CD4-positive, alpha-beta T cell treated with Interleukin-15 for 1 hour (primary cell): ENCODE data around the gene ZNF334.

ENCODE experiments used
- DNase-seq: peaks from one replicate; pipeline ENCODE4 v3.0.0-alpha.2; 2020

ZNF334 gene

DNA sequence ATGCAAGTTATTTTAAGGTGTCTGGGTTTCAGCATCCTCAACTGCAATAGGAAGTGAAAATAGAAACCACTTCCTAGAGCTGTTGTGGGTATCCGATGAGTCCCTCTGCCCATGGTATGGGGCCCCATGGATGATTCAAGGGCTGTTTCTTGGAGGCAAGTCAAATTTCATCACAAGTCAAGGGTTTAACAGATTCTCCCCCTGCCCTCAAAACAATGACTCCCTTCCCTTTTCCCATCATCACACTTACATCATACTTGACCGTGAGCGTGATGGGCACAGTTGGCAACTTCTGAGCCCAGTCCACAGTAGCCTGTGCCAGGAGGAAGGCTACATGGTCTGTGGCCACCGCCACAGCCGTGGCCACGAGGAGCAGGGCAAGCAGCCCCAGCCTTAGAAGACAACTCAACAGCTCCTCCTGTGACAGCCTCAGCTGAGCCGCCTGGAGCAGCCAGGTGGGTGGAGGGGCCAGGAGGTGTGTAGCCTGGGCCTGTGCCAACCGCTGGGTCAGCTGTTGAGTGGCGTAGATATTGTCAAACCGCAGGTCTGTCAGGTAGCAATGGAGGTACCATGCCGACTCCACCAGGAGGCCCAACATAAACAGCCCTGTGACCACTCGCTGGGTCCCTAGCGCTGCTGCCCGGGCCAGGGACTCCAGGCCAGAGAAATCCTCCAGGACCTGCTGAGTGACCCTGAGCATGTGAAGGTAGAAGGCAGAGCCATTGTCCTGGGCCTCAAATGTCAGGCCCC lies 31.9 kb upstream of the ZNF334 start:
- DNase-seq = peak; percentile 68

GRCh38 chr20:46544576-46544975 lies 31.2 kb upstream of the ZNF334 start:
- no peak for DNase-seq

GRCh38 chr20:46543959-46544358 lies 30.6 kb upstream of the ZNF334 start:
- DNase-seq = no peak

- no peak for DNase-seq
Measured at GRCh38 chr20:46543033-46543432, 29.7 kb upstream of the ZNF334 start.

DNA sequence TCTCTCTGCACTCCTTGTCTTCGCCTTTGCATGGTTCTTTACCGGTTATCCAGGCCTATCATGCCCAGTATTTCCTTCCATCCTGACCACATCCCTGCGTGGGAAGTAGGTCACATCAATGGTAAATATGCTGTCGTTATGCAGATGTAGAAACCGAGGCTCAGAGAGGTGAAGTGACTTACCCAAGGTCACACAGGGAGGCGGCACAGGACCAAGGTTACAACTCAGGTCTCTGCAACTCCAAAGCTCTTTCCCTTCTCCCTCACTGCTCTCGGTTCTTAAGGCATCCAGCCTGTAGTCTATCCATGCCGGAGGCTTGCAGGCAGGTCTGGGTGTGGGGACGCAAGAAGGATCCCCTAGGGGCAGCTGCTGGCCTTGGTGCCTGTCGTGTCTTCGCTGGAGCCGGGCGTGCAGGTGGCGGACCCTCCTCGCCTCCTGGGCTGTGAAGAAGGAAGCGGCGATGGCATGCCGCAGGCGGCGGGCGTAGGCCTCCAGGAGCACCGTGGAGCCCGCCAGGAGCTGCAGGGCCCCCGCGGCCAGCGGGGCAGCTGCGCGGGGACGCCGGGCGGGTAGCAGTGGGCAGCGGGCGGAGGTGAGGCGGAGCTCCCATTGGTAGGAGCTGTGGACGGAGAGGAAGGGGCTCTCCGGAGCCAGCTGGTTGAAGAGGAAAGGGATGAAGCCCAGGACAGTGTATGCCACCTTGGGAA lies 28.0 kb upstream of the ZNF334 start:
- no peak for DNase-seq

GRCh38 chr20:46539113-46539512 lies 25.8 kb upstream of the ZNF334 start:
- no peak for DNase-seq

DNA sequence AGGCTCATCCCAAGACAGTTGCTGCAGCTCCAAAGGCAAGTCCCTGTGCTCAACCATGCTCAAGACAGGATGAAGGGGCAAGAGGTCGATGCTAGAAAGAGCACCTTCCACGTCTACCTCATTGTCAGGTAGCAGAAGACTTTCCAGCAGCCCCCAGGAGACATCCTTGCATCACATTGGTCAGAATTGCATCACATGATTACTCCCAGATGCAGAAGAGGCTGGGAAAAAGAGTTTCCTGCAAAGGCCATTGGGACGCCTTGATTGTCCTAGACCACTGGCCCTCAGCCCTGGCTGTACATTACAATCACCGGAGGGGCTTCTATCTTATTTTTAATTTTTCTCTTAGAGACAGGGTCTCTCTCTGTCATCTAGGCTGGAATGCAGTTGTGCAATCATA lies 17.3 kb upstream of the ZNF334 start:
- DNase-seq = no peak

GRCh38 chr20:46523696-46524328 lies 10.5 kb upstream of the ZNF334 start:
- no peak for DNase-seq

DNA sequence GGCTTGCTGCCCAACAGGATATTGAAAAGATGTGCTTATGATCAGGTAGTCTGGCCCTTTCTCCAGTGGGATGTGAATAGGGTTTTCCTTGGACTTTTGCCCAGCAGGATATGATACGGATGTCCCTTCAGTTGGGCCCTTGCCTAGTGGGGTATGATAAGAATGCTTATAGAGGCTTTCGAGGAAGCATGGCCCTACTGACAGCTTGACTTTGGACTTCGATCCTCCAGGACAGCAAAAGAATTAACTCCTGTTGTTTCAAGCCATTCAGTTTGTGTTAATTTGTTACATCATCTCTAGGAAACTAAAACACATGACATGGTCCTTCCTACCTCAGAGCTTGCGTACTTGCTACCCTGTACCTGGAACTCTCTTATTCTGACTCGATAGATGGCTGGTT lies 9.7 kb upstream of the ZNF334 start:
- DNase-seq = no peak

DNA sequence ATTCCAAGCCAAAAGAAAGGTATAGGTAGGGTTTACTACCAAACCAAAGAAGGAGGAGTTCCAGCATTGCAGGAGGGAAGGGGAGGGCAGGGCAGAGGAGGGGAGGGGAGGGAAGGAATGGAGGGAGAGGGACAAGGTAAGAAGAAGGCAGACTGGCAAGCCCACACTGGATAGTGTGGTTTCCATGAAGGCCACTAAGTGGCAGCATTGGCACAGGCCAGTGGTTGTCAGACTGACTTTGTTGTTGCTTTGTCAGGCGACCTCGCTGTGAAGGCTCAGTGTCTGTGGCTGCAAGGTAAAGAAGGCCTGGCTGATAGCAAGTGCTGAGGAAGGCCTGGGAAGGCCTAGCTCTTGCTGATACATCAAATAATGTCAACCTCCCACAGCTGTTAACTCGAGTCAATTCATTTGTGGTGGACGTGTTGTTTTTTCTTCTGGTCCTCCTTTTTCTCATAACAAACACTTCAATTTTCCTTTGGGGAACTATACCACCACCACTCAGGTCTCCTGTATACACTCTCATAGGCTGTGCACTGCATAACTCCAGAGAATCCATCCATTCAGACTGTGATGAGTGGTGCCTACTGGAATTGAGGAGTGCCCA lies 7.7 kb upstream of the ZNF334 start:
- peak; percentile 49 for DNase-seq

- DNase-seq = no peak
Measured at GRCh38 chr20:46520540-46520939, 7.2 kb upstream of the ZNF334 start.

- no peak for DNase-seq
Measured at GRCh38 chr20:46519471-46520068, 6.2 kb upstream of the ZNF334 start.

GRCh38 chr20:46509523-46509922 lies 3.8 kb downstream of the ZNF334 start:
- no peak for DNase-seq

GRCh38 chr20:46507760-46508407 lies 5.5 kb downstream of the ZNF334 start:
- no peak for DNase-seq

DNA sequence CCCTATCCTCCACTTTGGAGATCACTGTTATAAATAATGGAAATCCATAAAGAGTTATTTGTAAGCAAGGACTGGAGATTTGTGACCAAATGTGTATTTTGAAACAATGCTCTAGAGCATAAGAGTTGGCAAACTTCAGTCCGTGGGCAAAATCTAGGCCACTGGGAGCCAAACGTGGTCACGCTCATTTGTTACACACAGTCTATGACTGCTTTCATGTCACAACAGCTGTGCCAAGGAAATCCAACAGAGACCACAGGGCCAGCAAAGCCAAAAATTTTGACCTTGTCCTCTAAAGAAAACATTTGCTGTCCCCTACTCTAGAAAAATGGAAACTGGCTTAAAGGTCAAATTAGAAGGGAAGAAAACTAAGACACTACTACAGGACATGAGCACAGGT lies 7.9 kb downstream of the ZNF334 start:
- DNase-seq = no peak

- no peak for DNase-seq
Measured at GRCh38 chr20:46501961-46502360, 11.4 kb downstream of the ZNF334 start.

DNA sequence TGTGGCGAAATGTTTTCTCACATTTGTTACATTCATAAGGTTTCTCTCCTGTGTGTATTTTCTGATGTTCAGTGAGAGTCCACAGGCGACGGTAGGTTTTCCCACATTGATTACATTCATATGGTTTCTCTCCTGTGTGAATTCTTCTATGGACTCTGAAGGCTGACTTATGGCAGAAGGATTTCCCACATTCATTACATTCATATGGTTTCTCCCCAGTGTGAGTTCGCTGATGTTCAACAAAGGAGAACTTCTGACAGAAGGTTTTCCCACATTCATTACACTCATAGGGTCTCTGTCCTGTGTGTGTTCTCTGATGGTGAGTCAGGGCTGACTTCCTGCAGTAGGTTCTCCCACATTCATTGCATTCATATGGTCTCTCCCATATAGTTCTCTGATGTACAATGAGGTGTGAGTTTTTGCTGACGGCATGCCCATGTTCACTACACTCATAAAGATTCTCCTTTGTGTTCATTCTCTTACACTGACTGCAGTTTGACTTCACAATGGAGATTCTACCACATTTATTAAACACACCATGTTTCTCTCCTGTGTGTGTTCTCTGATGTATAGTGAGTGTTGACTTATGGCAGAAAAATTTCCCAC lies 11.9 kb downstream of the ZNF334 start:
- no peak for DNase-seq

- DNase-seq = no peak
Measured at GRCh38 chr20:46494077-46494476, 19.3 kb downstream of the ZNF334 start.

- no peak for DNase-seq
Measured at GRCh38 chr20:46491354-46491753, 22.0 kb downstream of the ZNF334 start.

GRCh38 chr20:46488451-46488850 lies 24.9 kb downstream of the ZNF334 start:
- DNase-seq = no peak

DNA sequence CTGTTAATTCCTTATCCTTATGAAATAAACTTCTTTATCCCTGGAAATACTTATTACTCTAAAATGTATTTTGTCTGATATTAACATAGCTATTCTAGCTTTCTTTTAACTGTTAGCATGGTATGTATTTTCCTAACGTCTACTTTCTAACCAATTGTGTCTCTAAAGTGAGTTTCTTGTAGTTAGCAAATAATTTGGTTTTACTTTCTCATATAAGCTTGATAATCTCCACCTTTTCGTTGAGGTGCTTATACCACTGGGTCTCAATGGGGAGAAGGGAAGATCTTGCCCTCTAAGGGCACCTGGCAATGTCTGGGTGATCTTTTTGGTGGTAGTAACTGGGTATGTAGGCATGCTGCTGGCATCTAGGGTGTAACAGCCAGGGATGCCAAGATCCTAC lies 25.7 kb downstream of the ZNF334 start:
- no peak for DNase-seq

DNA sequence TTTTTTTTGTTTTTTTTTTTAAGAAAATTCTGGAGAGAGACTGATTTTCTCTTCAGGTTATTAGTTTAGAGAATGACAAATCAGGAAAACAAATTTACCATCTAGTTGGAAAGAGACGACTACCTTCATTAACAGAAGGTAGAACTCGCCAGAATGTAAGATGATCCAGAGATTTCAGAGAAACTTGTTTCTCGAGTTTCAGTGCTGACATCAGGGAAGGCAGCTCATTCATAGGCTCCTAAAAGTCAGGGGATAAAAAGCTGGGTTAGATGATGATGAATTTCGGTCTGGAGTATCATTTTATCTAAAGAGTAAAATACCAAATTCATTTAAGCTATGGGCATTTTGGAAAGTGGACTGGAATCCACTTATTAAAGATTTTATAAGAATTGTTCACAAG lies 27.9 kb downstream of the ZNF334 start:
- no peak for DNase-seq
